A673 (cell line): Measurements from ENCODE around the gene CD300LF.

Experiments
- EZH2 ChIP-seq: fragments of 200-600 bp; sonication (generic); IDR thresholded peaks from 2 replicates; pipeline ENCODE4 v1.6.1; 2017; ENCODE audit warnings: borderline replicate concordance, low read depth, mild to moderate bottlenecking, mixed read lengths, antibody characterized with exemption, low read length; ENCODE audit not compliant: poor library complexity, severe bottlenecking
- TF ChIP-seq, protein P1 (sequence below): fragments of 300-800, 200-600 bp; sonication (generic); conservative IDR thresholded peaks from 2 replicates; pipeline ENCODE4 v1.5.1; 2017; ENCODE audit warnings: low read depth, mild to moderate bottlenecking, antibody characterized with exemption, low read length, moderate library complexity, mixed read lengths

DNA sequence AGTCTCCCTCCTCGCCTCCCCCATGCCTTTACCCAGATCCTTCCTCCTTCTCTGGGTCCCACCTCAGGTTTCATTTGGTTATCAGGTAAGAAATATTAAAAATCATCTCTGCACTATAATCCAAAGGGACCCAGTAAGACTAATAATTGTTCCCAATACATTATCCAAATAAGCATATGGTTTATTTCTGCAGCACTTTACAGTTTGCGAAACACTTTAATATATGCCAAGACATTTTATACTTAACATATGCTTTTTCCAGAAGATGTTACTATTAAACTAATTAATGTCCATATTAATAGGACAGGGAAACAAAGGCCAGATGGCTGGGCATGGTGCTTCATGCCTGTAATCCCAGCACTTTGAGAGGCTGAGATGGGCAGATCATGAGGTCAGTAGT, 33.3 kb downstream of the CD300LF start:
- TF ChIP-seq, protein P1, sequence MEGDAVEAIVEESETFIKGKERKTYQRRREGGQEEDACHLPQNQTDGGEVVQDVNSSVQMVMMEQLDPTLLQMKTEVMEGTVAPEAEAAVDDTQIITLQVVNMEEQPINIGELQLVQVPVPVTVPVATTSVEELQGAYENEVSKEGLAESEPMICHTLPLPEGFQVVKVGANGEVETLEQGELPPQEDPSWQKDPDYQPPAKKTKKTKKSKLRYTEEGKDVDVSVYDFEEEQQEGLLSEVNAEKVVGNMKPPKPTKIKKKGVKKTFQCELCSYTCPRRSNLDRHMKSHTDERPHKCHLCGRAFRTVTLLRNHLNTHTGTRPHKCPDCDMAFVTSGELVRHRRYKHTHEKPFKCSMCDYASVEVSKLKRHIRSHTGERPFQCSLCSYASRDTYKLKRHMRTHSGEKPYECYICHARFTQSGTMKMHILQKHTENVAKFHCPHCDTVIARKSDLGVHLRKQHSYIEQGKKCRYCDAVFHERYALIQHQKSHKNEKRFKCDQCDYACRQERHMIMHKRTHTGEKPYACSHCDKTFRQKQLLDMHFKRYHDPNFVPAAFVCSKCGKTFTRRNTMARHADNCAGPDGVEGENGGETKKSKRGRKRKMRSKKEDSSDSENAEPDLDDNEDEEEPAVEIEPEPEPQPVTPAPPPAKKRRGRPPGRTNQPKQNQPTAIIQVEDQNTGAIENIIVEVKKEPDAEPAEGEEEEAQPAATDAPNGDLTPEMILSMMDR = no peak
- TF ChIP-seq EZH2 = no peak
